K562 (cell line): ENCODE results near the gene C16orf92. TPM values are rescaled to one million over a fixed set of nuclear protein-coding genes. Genes with fewer than 3 reads are reported as not detected.

Experiments used
- CHAMP1 ChIP-seq: fragments of 450-650 bp; IDR thresholded peaks from 2 replicates; pipeline ENCODE4 v1.6.1; 2016; ENCODE audit warnings: mild to moderate bottlenecking
- CXXC5 ChIP-seq: fragments of 250-450 bp; sonication (Bioruptor Pico); IDR thresholded peaks from 2 replicates; pipeline ENCODE4 v1.8.0; 2022; ENCODE audit warnings: inconsistent platforms, mild to moderate bottlenecking, moderate library complexity
- EZH2 ChIP-seq: IDR thresholded peaks from 2 replicates; pipeline ENCODE4 v1.6.1; 2012; ENCODE audit warnings: low read depth, mild to moderate bottlenecking, inconsistent platforms, low read length, borderline replicate concordance
- HDAC1 ChIP-seq, 2 experiments: fragments of 450-650 bp; IDR thresholded peaks; 2 replicates each; pipeline ENCODE4 v1.6.1; 2016 to 2017; ENCODE audit warnings: inconsistent platforms in 1 of 2, mild to moderate bottlenecking in 1 of 2, moderate library complexity in 1 of 2
- HOXB6 ChIP-seq: fragments of 250-450 bp; sonication (Bioruptor Pico); IDR thresholded peaks from 2 replicates; pipeline ENCODE4 v1.5.1; 2022; ENCODE audit warnings: mild to moderate bottlenecking, borderline replicate concordance
- KDM1A ChIP-seq, 2 experiments: fragments of 450-650 bp; IDR thresholded peaks; 2 replicates each; pipeline ENCODE4 v1.6.1; 2016; ENCODE audit warnings: mild to moderate bottlenecking in 2 of 2
- PBX2 ChIP-seq, 2 experiments: IDR thresholded peaks in 1 of 2; conservative IDR thresholded peaks in 1 of 2; 2 replicates each; pipeline ENCODE4 v1.6.1; 2016; ENCODE audit warnings: low read depth in 2 of 2, mild to moderate bottlenecking in 1 of 2, missing compliant biosample characterization in 1 of 2, missing genetic modification characterization in 1 of 2, moderate library complexity in 1 of 2
- POLR2AphosphoS5 ChIP-seq: IDR thresholded peaks from 2 replicates; pipeline ENCODE4 v1.6.1; 2011; ENCODE audit warnings: mild to moderate bottlenecking, low read depth, low read length, moderate library complexity; ENCODE audit not compliant: control insufficient read depth, insufficient read depth
- POLR3G ChIP-seq: IDR thresholded peaks from 2 replicates; pipeline ENCODE4 v1.6.1; 2011; ENCODE audit not compliant: insufficient read length, insufficient replicate concordance; ENCODE audit errors: extremely low read depth
- PTBP1 ChIP-seq: fragments of 200-400 bp; formaldehyde crosslinking; IDR thresholded peaks from 2 replicates; pipeline ENCODE4 v1.6.1; 2017; ENCODE audit warnings: low read depth, low read length
- SIN3B ChIP-seq: fragments of 450-650 bp; IDR thresholded peaks from 2 replicates; pipeline ENCODE4 v1.6.1; 2017; ENCODE audit warnings: low read depth, mild to moderate bottlenecking, moderate library complexity
- SMARCC2 ChIP-seq: fragments of 450-650 bp; IDR thresholded peaks from 2 replicates; pipeline ENCODE4 v1.6.1; 2017; ENCODE audit warnings: antibody characterized with exemption, moderate library complexity, mild to moderate bottlenecking, low read depth
- SPI1 ChIP-seq: IDR thresholded peaks from 2 replicates; pipeline ENCODE4 v1.6.1; 2011; ENCODE audit warnings: low read depth, low read length, control low read depth, borderline replicate concordance
- SREBF1 ChIP-seq: fragments of 150-350 bp; IDR thresholded peaks from 2 replicates; pipeline ENCODE4 v1.6.1; 2014; ENCODE audit warnings: antibody characterized with exemption, low read depth, low read length, borderline replicate concordance
- ZHX1 ChIP-seq: fragments of 150-350 bp; conservative IDR thresholded peaks from 2 replicates; pipeline ENCODE4 v1.6.1; 2014; ENCODE audit warnings: low read length
- ZKSCAN3 ChIP-seq: fragments of 250-450 bp; sonication (Bioruptor Pico); IDR thresholded peaks from 2 replicates; pipeline ENCODE4 v1.4.0; 2020
- ZNF23 ChIP-seq: fragments of 250-450 bp; sonication (Bioruptor Pico); IDR thresholded peaks from 2 replicates; pipeline ENCODE4 v1.4.0; 2020; ENCODE audit warnings: mild to moderate bottlenecking
- ZNF316 ChIP-seq: fragments of 450-650 bp; IDR thresholded peaks from 2 replicates; pipeline ENCODE4 v1.6.1; 2016
- polyA plus RNA-seq, 8 experiments: library from polyadenylated mRNA; depleted of rRNA in 4 of 8; stranded (reverse) in 5 of 8; unstranded in 3 of 8; fragments of >200 nt; fragmentation: Nextera tagmentation in 2 of 8; fragmentation: Illumina TruSeq in 1 of 8; extraction: Ambion mirVana in 2 of 8; extraction: Trizol in 1 of 8; gene quantifications; 2 replicates each; pipeline versions ENCODE4 v1.2.1 to v1.2.3, GENCODE V29; 2011 to 2014; ENCODE audit warnings: inconsistent platforms in 1 of 8, missing spikeins in 1 of 8
- total RNA-seq, 7 experiments: library from RNA; depleted of rRNA in 6 of 7; stranded (reverse); fragments of >200 nt in 6 of 7; fragmentation: Illumina TruSeq in 2 of 7; extraction: Trizol in 2 of 7; gene quantifications; 2 replicates each; pipeline versions ENCODE4 v1.2.1 to v1.2.3, GENCODE V29; 2011 to 2021; ENCODE audit warnings: low replicate concordance in 1 of 7

Gene C16orf92
- total and polyA plus RNA-seq, 9 of the 15 experiments (the other 6 are each of a cell fraction or from before 2014, with no cell fraction given), result not detected

DNA sequence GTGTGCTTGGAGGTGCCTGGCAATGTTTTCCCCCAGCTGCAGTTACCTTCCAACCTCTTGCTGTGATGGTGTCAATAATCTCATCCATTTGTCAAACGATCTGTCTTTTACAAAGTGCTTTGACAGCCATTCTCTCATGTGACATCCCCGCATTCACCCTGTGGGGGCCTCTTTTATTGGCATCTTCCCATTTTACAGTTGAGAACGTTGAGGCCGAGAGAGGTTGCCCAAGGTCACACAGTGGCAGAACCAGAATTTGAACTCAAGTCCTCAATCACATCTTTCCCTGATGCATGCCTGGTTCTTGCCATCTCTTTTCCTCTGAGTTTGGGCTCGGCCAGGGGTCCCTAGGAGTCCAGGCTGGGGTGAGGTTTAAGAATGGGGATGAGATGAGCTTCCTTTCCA is 47.9 kb upstream of the C16orf92 start (continued):
- TF ChIP-seq ZHX1 (no peak), CXXC5 (CRISPR knock-in tag) (no peak), PBX2 (CRISPR knock-in tag; IDR thresholded peaks at IDR 0.05; ENCODE audit: low read depth) (no peak), PBX2 (tag; conservative IDR thresholded peaks at IDR 0.05; ENCODE audit: low read depth) (no peak), SMARCC2 (no peak), ZNF23 (no peak), POLR3G (no peak), KDM1A (IDR thresholded peaks at IDR 0.05) (peak; percentile 73 to 88), EZH2 (no peak), SPI1 (no peak), CHAMP1 (no peak), HOXB6 (CRISPR knock-in tag) (no peak), SIN3B (0 out of 2 replicates have a peak, but pooled peaks have one; percentile 11), ZKSCAN3 (CRISPR knock-in tag) (no peak), HDAC1 (IDR thresholded peaks at IDR 0.05) (no peak), SREBF1 (no peak), ZNF316 (no peak), POLR2AphosphoS5 (no peak), PTBP1 (peak; percentile 85; the same call in 1 of the 2 replicates)
- TF ChIP-seq, all 486 proteins: peak for 13
